ENCODE data around the gene NR1I3.
"Not testable (repeated sequence)": the region's sequence is repeated elsewhere in the genome, so short reads cannot be mapped to it uniquely, and the experiment has no call there.

NR1I3 gene

GRCh38 chr1:161260376-161261260, 22.6 kb upstream of the NR1I3 start:
- peaks cover 9% of the 10 kb centered on the region for H3K9me3 ChIP-seq
- H3K27me3 ChIP-seq: peaks cover 42% of the 10 kb centered on the region
- TF ChIP-seq CTCF (IDR thresholded peaks at IDR 0.05; ENCODE audit: low read depth, low read length): no peak
- DNase-seq: no peak
- no peaks in the 10 kb centered on the region for H3K36me3 ChIP-seq
- H3K4me3 ChIP-seq (ENCODE audit: low read depth, low read length): no peak overlapping the region
- H3K4me1 ChIP-seq: no peaks in the 10 kb centered on the region

GRCh38 chr1:161259765-161260164, 21.8 kb upstream of the NR1I3 start:
- TF ChIP-seq CTCF (IDR thresholded peaks at IDR 0.05; ENCODE audit: low read depth, low read length): no peak

GRCh38 chr1:161259345-161259702, 21.3 kb upstream of the NR1I3 start:
- H3K4me1 ChIP-seq: no peaks in the 10 kb centered on the region
- no peak for DNase-seq
- H3K36me3 ChIP-seq: no peaks in the 10 kb centered on the region
- H3K9me3 ChIP-seq: peaks cover 9% of the 10 kb centered on the region
- H3K4me3 ChIP-seq (ENCODE audit: low read depth, low read length): no peak overlapping the region
- TF ChIP-seq CTCF (IDR thresholded peaks at IDR 0.05; ENCODE audit: low read depth, low read length): no peak
- H3K27me3 ChIP-seq: peaks cover 41% of the 10 kb centered on the region

More at GRCh38 chr1:161259765-161260164, 21.8 kb upstream of the NR1I3 start:
- Histone ChIP-seq H3K36me3 (no peaks in the 10 kb centered on the region), H3K4me3 (ENCODE audit: low read depth, low read length) (no peak overlapping the region), H3K9me3 (peaks cover 9% of the 10 kb centered on the region), H3K27me3 (peaks cover 42% of the 10 kb centered on the region), H3K4me1 (no peaks in the 10 kb centered on the region)
- no peak for DNase-seq

GRCh38 chr1:161258439-161259344, 20.7 kb upstream of the NR1I3 start, which contains the start of gene PCP4L1:
TSS of gene PCP4L1 (plus strand) at chr1:161258745. CDS start at chr1:161258975, 230 bp downstream.
- DNase-seq: peak; percentile 66
- peaks cover 9% of the 10 kb centered on the region for H3K9me3 ChIP-seq
- peak within 1 kb of the TSS; percentile 52 for H3K4me3 ChIP-seq (ENCODE audit: low read depth, low read length)
- H3K27me3 ChIP-seq: peaks cover 39% of the 10 kb centered on the region
- no peak for TF ChIP-seq CTCF (IDR thresholded peaks at IDR 0.05; ENCODE audit: low read depth, low read length)
- no peaks in the 10 kb centered on the region for H3K36me3 ChIP-seq
- H3K4me1 ChIP-seq: no peaks in the 10 kb centered on the region

- H3K27me3 ChIP-seq: peaks cover 39% of the 10 kb centered on the region
- H3K36me3 ChIP-seq; DNase-seq; H3K4me1 ChIP-seq; H3K9me3 ChIP-seq; H3K4me3 ChIP-seq (ENCODE audit: low read depth, low read length): not testable (repeated sequence)
Measured at GRCh38 chr1:161257109-161257508, 19.1 kb upstream of the NR1I3 start.

GRCh38 chr1:161255955-161256520, 18.0 kb upstream of the NR1I3 start:
- DNase-seq; H3K9me3 ChIP-seq; H3K4me3 ChIP-seq (ENCODE audit: low read depth, low read length); H3K36me3 ChIP-seq; H3K4me1 ChIP-seq: not testable (repeated sequence)
- peaks cover 30% of the 10 kb centered on the region for H3K27me3 ChIP-seq

- not testable (repeated sequence) for H3K36me3 ChIP-seq; H3K9me3 ChIP-seq; H3K4me3 ChIP-seq (ENCODE audit: low read depth, low read length); DNase-seq; H3K4me1 ChIP-seq
- peaks cover 23% of the 10 kb centered on the region for H3K27me3 ChIP-seq
Measured at GRCh38 chr1:161255302-161255701, 17.3 kb upstream of the NR1I3 start.
